A549 (cell line): ENCODE measurements around the gene LMBR1L. TPM values are rescaled to one million over a fixed set of nuclear protein-coding genes. Genes with fewer than 3 reads are reported as not detected.

Experiments
- ATAC-seq, 2 experiments: fragments of 200-7000 bp in 1 of 2; fragments of >200 bp in 1 of 2; cut with Nextera tagmentation in 1 of 2; cut with Tn5 transposase in 1 of 2; 3 replicates each; pipeline versions ENCODE4 v1.8.0 to v1.9.1; 2018 to 2020; ENCODE audit warnings: mild to moderate bottlenecking in 1 of 2, moderate library complexity in 1 of 2
- CTCF ChIA-PET: fragments of 300-600 bp; sonication (Branson Sonifier 250); formaldehyde crosslinking; extraction: SDS; loops from one replicate; lab custom pipeline; 2021; ENCODE audit warnings: antibody characterized with exemption, inconsistent platforms; lab: Yijun Ruan, JAX
- POLR2A ChIA-PET: fragments of 350-600 bp; formaldehyde crosslinking; extraction: SDS; loops from one replicate; lab custom pipeline; 2021; ENCODE audit warnings: antibody characterized with exemption, inconsistent platforms; lab: Yijun Ruan, JAX
- DNase-seq, 2 experiments: peaks; one replicate each; pipeline versions ENCODE4 v3.0.0 to v3.0.0-alpha.2; 2011 to 2016; ENCODE audit warnings: low read depth in 1 of 2, low spot score in 1 of 2
- FAIRE-seq: peaks from 2 replicates; lab custom pipeline; 2011; peaks lifted over from hg19 to GRCh38; lab: Jason Lieb, UNC
- H3K27ac ChIP-seq, 2 experiments: fragments of >200 bp; sonication (Bioruptor Twin); formaldehyde crosslinking; 3 replicates each; pipeline ENCODE4 v1.5.1; 2016 to 2017
- H3K4me1 ChIP-seq: fragments of >200 bp; sonication (Bioruptor Twin); formaldehyde crosslinking; 3 replicates; pipeline ENCODE4 v1.6.1; 2016
- H3K4me2 ChIP-seq: fragments of >200 bp; sonication (Bioruptor Twin); formaldehyde crosslinking; 3 replicates; pipeline ENCODE4 v1.6.1; 2016
- H3K4me3 ChIP-seq: fragments of >200 bp; sonication (Bioruptor Twin); formaldehyde crosslinking; 3 replicates; pipeline ENCODE4 v1.5.1; 2016
- H3K9me3 ChIP-seq: fragments of >200 bp; sonication (Bioruptor Twin); formaldehyde crosslinking; 3 replicates; pipeline ENCODE4 v1.6.1; 2016
- BHLHE40 ChIP-seq: IDR thresholded peaks from 2 replicates; pipeline ENCODE4 v1.6.1; 2012; ENCODE audit warnings: low read depth, low read length, inconsistent platforms
- CHD2 ChIP-seq: fragments of 150-350 bp; IDR thresholded peaks from 2 replicates; pipeline ENCODE4 v1.6.1; 2014; ENCODE audit warnings: low read length; ENCODE audit not compliant: partially characterized antibody
- CHD4 ChIP-seq: fragments of 200-600 bp; sonication (generic); IDR thresholded peaks from 2 replicates; pipeline ENCODE4 v1.6.1; 2016; ENCODE audit warnings: antibody characterized with exemption, mild to moderate bottlenecking, borderline replicate concordance
- ELK1 ChIP-seq: fragments of 150-350 bp; IDR thresholded peaks from 2 replicates; pipeline ENCODE4 v1.6.1; 2014; ENCODE audit warnings: low read depth, mild to moderate bottlenecking, low read length
- ESRRA ChIP-seq: fragments of 150-350 bp; IDR thresholded peaks from 2 replicates; pipeline ENCODE4 v1.6.1; 2014; ENCODE audit warnings: mild to moderate bottlenecking, low read length, borderline replicate concordance
- FOXS1 ChIP-seq: fragments of 250-450 bp; sonication (Bioruptor Pico); IDR thresholded peaks from 2 replicates; pipeline ENCODE4 v1.5.0; 2020; ENCODE audit warnings: mild to moderate bottlenecking, moderate library complexity
- HDAC2 ChIP-seq: fragments of 200-600 bp; sonication (generic); IDR thresholded peaks from 2 replicates; pipeline ENCODE4 v1.6.1; 2016
- HMGXB4 ChIP-seq: fragments of 250-450 bp; sonication (Bioruptor Pico); IDR thresholded peaks from 2 replicates; pipeline ENCODE4 v1.5.0; 2021; ENCODE audit warnings: mild to moderate bottlenecking, moderate library complexity, borderline replicate concordance
- MAZ ChIP-seq: fragments of 150-350 bp; IDR thresholded peaks from 2 replicates; pipeline ENCODE4 v1.6.1; 2014; ENCODE audit warnings: antibody characterized with exemption, low read depth, low read length, borderline replicate concordance
- NFE2L2 ChIP-seq: fragments of 150-350 bp; conservative IDR thresholded peaks from 2 replicates; pipeline ENCODE4 v1.6.1; 2014; ENCODE audit warnings: low read length
- RCOR1 ChIP-seq: fragments of 150-350 bp; IDR thresholded peaks from 2 replicates; pipeline ENCODE4 v1.6.1; 2014; ENCODE audit warnings: antibody characterized with exemption, low read length, low read depth
- RFX5 ChIP-seq: fragments of 450-650 bp; IDR thresholded peaks from 2 replicates; pipeline ENCODE4 v1.7.1; 2014; ENCODE audit warnings: antibody characterized with exemption, mild to moderate bottlenecking, moderate library complexity
- SMC3 ChIP-seq: fragments of >200 bp; sonication (Bioruptor Twin); formaldehyde crosslinking; IDR thresholded peaks from 3 replicates; pipeline ENCODE4 v1.6.1; 2018; ENCODE audit warnings: inconsistent platforms
- TP53 ChIP-seq: fragments of 250-450 bp; sonication (Bioruptor Pico); IDR thresholded peaks from 2 replicates; pipeline ENCODE4 v1.5.0; 2021; ENCODE audit warnings: mild to moderate bottlenecking, moderate library complexity
- ZC3H11A ChIP-seq: fragments of 450-650 bp; IDR thresholded peaks from 2 replicates; pipeline ENCODE4 v1.6.1; 2014; ENCODE audit warnings: antibody characterized with exemption, mild to moderate bottlenecking
- ZFP36 ChIP-seq: fragments of 450-650 bp; IDR thresholded peaks from 2 replicates; pipeline ENCODE4 v1.6.1; 2014; ENCODE audit warnings: borderline replicate concordance; ENCODE audit not compliant: partially characterized antibody
- WGBS: methylation state at CpG from one replicate; pipeline ENCODE4 v1.1.6; 2017; ENCODE audit errors: missing lambda C conversion rate; 5-methylcytosine and 5-hydroxymethylcytosine counted together
- polyA plus RNA-seq, 4 experiments: library from polyadenylated mRNA; depleted of rRNA in 3 of 4; stranded (reverse); fragments of >200 nt; fragmentation: RNase III in 1 of 4; extraction: RNeasy Plus Mini Kit Qiagen cat#74134 plus additional on column Dnase treatment in 1 of 4; gene quantifications; 2 replicates in 3 of 4; 3 replicates in 1 of 4; pipeline ENCODE4 v1.2.3, GENCODE V29; 2011 to 2017
- TF ChIP-seq, protein P1 (sequence below): fragments of 450-650 bp; IDR thresholded peaks from 2 replicates; pipeline ENCODE4 v1.6.1; 2014; ENCODE audit warnings: antibody characterized with exemption
- TF ChIP-seq, protein P2 (sequence below): fragments of >200 bp; sonication (Bioruptor Twin); formaldehyde crosslinking; IDR thresholded peaks from 3 replicates; pipeline ENCODE4 v1.5.1; 2016
- TF ChIP-seq, protein P3 (sequence below): IDR thresholded peaks from 2 replicates; pipeline ENCODE4 v1.6.1; 2012

The LMBR1L gene
- polyA plus RNA-seq, 2 of the 4 experiments (the other 2 are of a cell fraction) = 16.7 to 25.1 TPM

- no peak overlapping the region for H3K4me2 ChIP-seq
- no peak for TF ChIP-seq ZFP36
- no peak for TF ChIP-seq TP53
- TF ChIP-seq BHLHE40 = no peak
- TF ChIP-seq NFE2L2 = no peak
- TF ChIP-seq, protein P1, sequence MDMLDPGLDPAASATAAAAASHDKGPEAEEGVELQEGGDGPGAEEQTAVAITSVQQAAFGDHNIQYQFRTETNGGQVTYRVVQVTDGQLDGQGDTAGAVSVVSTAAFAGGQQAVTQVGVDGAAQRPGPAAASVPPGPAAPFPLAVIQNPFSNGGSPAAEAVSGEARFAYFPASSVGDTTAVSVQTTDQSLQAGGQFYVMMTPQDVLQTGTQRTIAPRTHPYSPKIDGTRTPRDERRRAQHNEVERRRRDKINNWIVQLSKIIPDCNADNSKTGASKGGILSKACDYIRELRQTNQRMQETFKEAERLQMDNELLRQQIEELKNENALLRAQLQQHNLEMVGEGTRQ = no peak
- TF ChIP-seq, protein P2, sequence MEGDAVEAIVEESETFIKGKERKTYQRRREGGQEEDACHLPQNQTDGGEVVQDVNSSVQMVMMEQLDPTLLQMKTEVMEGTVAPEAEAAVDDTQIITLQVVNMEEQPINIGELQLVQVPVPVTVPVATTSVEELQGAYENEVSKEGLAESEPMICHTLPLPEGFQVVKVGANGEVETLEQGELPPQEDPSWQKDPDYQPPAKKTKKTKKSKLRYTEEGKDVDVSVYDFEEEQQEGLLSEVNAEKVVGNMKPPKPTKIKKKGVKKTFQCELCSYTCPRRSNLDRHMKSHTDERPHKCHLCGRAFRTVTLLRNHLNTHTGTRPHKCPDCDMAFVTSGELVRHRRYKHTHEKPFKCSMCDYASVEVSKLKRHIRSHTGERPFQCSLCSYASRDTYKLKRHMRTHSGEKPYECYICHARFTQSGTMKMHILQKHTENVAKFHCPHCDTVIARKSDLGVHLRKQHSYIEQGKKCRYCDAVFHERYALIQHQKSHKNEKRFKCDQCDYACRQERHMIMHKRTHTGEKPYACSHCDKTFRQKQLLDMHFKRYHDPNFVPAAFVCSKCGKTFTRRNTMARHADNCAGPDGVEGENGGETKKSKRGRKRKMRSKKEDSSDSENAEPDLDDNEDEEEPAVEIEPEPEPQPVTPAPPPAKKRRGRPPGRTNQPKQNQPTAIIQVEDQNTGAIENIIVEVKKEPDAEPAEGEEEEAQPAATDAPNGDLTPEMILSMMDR = no peak
- no peak for TF ChIP-seq RFX5
- TF ChIP-seq ELK1 = no peak
- no peak for TF ChIP-seq CHD4
- WGBS = 54% methylated on average over 3 of the region's 3 CpGs
Measured at GRCh38 chr12:49154221-49154620, 43.6 kb upstream of the LMBR1L start.

GRCh38 chr12:49147384-49147783 lies 36.7 kb upstream of the LMBR1L start:
- Histone ChIP-seq H3K4me2 (no peak overlapping the region), H3K9me3 (no peaks in the 10 kb centered on the region), H3K4me1 (no peaks in the 10 kb centered on the region), H3K27ac (no peak overlapping the region), H3K4me3 (no peak overlapping the region)
- CTCF ChIA-PET = interaction anchor here (0.5 to 1.8 kb wide), 7 partner anchors 10 to 444 kb away, joined by 3 to 8 read pairs (median 4); partner anchors contain the start of gene TUBA1B
- POLR2A ChIA-PET = interaction anchor here (0.6 kb wide), 1 partner anchor 476 kb away, joined by 6 read pairs; no protein-coding TSS in a partner anchor
- no peak for FAIRE-seq
- WGBS = 88% methylated on average over 2 of the region's 2 CpGs
- no peak for ATAC-seq
- no peak for DNase-seq
- no peak for TF ChIP-seq ESRRA
- TF ChIP-seq FOXS1 (CRISPR knock-in tag) = no peak
- TF ChIP-seq ZC3H11A = no peak
- TF ChIP-seq, all 56 proteins: peak for 0

More at GRCh38 chr12:49154221-49154620, 43.6 kb upstream of the LMBR1L start:
- no peak overlapping the region for H3K4me3 ChIP-seq
- H3K27ac ChIP-seq = no peak overlapping the region
- FAIRE-seq = no peak
- H3K9me3 ChIP-seq = no peaks in the 10 kb centered on the region
- POLR2A ChIA-PET = no interaction called here
- no peaks in the 10 kb centered on the region for H3K4me1 ChIP-seq
- DNase-seq = no peak
- CTCF ChIA-PET = interaction anchor here (1.4 kb wide), 1 partner anchor 80 kb away, joined by 4 read pairs; no protein-coding TSS in a partner anchor
- no peak for ATAC-seq

GRCh38 chr12:49146406-49146805 lies 35.8 kb upstream of the LMBR1L start:
- ChIA-PET CTCF (interaction anchor here (1.5 to 1.8 kb wide), 2 partner anchors 16 to 90 kb away, joined by 4 to 8 read pairs; partner anchors contain the start of gene TUBA1B), POLR2A (no interaction called here)
- no peaks in the 10 kb centered on the region for H3K4me1 ChIP-seq
- no peak overlapping the region for H3K4me3 ChIP-seq
- TF ChIP-seq MAZ (no peak), HMGXB4 (CRISPR knock-in tag) (no peak), CHD2 (no peak), SMC3 (no peak), RCOR1 (no peak), HDAC2 (no peak)
- TF ChIP-seq, protein P3, sequence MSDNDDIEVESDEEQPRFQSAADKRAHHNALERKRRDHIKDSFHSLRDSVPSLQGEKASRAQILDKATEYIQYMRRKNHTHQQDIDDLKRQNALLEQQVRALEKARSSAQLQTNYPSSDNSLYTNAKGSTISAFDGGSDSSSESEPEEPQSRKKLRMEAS = no peak
- DNase-seq (no peak), FAIRE-seq (no peak), ATAC-seq (no peak)
- no peak overlapping the region for H3K4me2 ChIP-seq
- 96% methylated on average over 1 of the region's 1 CpG for WGBS
- H3K27ac ChIP-seq = no peak overlapping the region
- no peaks in the 10 kb centered on the region for H3K9me3 ChIP-seq
